Panc1 (cell line): Measurements from ENCODE around the gene RELB. TPM values are rescaled to one million over a fixed set of nuclear protein-coding genes. Genes with fewer than 3 reads are reported as not detected.

Source experiments
- ATAC-seq: fragments of 200-7000 bp; cut with Tn5 transposase; 2 replicates; pipeline ENCODE4 v1.9.1; 2020; ENCODE audit warnings: mild to moderate bottlenecking, moderate library complexity
- BruUV-seq: library from RNA; stranded (reverse); fragments of 400-500 nt; replicated peaks from 2 replicates; lab custom pipeline; 2021; lab: Mats Ljungman, UMichigan
- CTCF ChIA-PET: fragments of 300-600 bp; sonication (Branson Sonifier 250); formaldehyde crosslinking; loops from one replicate; lab custom pipeline; 2022; ENCODE audit warnings: antibody characterized with exemption; lab: Charles Lee
- POLR2A ChIA-PET: fragments of 300-600 bp; sonication (Branson Sonifier 250); formaldehyde crosslinking; loops from one replicate; lab custom pipeline; 2022; ENCODE audit warnings: antibody characterized with exemption; lab: Charles Lee
- DNase-seq: peaks from one replicate; pipeline ENCODE4 v3.0.0-alpha.2; 2010; ENCODE audit warnings: low read depth, low spot score
- H3K27ac ChIP-seq: 2 replicates; pipeline ENCODE4 v1.5.1; 2011; ENCODE audit warnings: mild to moderate bottlenecking, low read length, inconsistent platforms
- H3K27me3 ChIP-seq: fragments of 200-500 bp; sonication (Bioruptor generic); 2 replicates; pipeline ENCODE4 v1.6.0; 2014; ENCODE audit warnings: low read length, inconsistent platforms; ENCODE audit not compliant: control insufficient read depth, insufficient read depth
- H3K36me3 ChIP-seq: fragments of 200-500 bp; sonication (Bioruptor generic); 2 replicates; pipeline ENCODE4 v1.5.1; 2014; ENCODE audit warnings: inconsistent platforms, mild to moderate bottlenecking, low read length, moderate library complexity; ENCODE audit not compliant: control insufficient read depth, insufficient read depth
- H3K4me1 ChIP-seq: 2 replicates; pipeline ENCODE4 v1.5.1; 2011; ENCODE audit warnings: inconsistent platforms, mild to moderate bottlenecking, low read length, moderate library complexity; ENCODE audit not compliant: control insufficient read depth, insufficient read depth
- H3K4me3 ChIP-seq, 2 experiments: 2 replicates each; pipeline ENCODE4 v1.5.1; 2011 to 2012; ENCODE audit warnings: low read depth in 2 of 2, low read length in 2 of 2, mild to moderate bottlenecking in 2 of 2, inconsistent platforms in 1 of 2, moderate library complexity in 1 of 2
- H3K9me3 ChIP-seq: fragments of 200-500 bp; sonication (Bioruptor generic); 2 replicates; pipeline ENCODE4 v1.5.1; 2014; ENCODE audit warnings: low read depth, mild to moderate bottlenecking, inconsistent platforms, low read length, moderate library complexity; ENCODE audit not compliant: control insufficient read depth, insufficient read depth
- POLR2AphosphoS5 ChIP-seq: IDR thresholded peaks from 2 replicates; pipeline ENCODE4 v1.6.1; 2012; ENCODE audit warnings: mild to moderate bottlenecking, low read depth, low read length, moderate library complexity
- SIN3A ChIP-seq: IDR thresholded peaks from 2 replicates; pipeline ENCODE4 v1.6.1; 2012; ENCODE audit warnings: low read depth, mild to moderate bottlenecking, low read length, moderate library complexity, borderline replicate concordance; ENCODE audit not compliant: insufficient read depth
- TCF7L2 ChIP-seq: IDR thresholded peaks from 2 replicates; pipeline ENCODE4 v1.6.1; 2011; ENCODE audit warnings: mild to moderate bottlenecking, low read depth, low read length, inconsistent platforms
- in situ Hi-C: cut with HindIII; loops from 2 replicates; pipeline ENCODE4 v1.10.0; 2016; ENCODE audit warnings: low sequenced_read_pairs, low pct_unique_long_range_greater_than_20kb
- intact Hi-C: fragments of 100-400 bp; cut with micrococcal nuclease; formaldehyde crosslinking; loops from one replicate; pipeline ENCODE4 v1.10.0; 2022; ENCODE audit not compliant: unreplicated experiment
- total RNA-seq: library from RNA; stranded (reverse); gene quantifications from one replicate; pipeline ENCODE4 v1.2.1, GENCODE V29; 2021; ENCODE audit not compliant: unreplicated experiment
- TF ChIP-seq, protein P1 (sequence below): fragments of 450-650 bp; IDR thresholded peaks from 2 replicates; pipeline ENCODE4 v1.5.1; 2017; ENCODE audit warnings: mild to moderate bottlenecking
- TF ChIP-seq, protein P2 (sequence below), 2 experiments: IDR thresholded peaks; 2 replicates each; pipeline ENCODE4 v1.6.1; 2011 to 2012; ENCODE audit warnings: low read depth in 2 of 2, control low read depth in 1 of 2, low read length in 1 of 2, mild to moderate bottlenecking in 1 of 2, moderate library complexity in 1 of 2; ENCODE audit not compliant: insufficient read depth in 1 of 2

RELB gene
- total RNA-seq, 1 experiment from 2014 or later: 28.1 TPM

DNA sequence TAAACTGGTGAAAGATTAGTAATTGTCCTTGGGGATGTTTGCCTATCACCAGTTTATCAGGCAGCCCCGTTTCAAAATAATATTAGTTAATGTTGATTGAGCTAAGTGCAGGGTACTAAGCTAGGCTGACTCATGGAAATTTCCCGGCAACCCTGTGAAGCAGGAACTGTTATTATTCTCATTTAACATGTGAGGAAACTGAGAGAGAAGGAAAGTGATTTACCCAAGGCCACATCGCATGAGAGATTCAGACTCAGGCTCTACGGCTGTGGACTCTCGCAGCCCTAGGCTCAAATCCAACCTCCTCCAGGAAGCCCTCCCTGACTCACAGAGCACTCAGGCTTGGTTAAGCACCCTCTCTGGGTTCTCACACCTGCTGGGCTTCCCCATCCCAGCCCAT, 26.4 kb upstream of the RELB start:
- ATAC-seq (no peak), DNase-seq (no peak)
- in situ Hi-C loops: no loop called here
- no peaks in the 10 kb centered on the region for H3K9me3 ChIP-seq
- no peaks in the 10 kb centered on the region for H3K27me3 ChIP-seq
- POLR2A ChIA-PET: interaction anchor here (0.6 to 0.8 kb wide), 2 partner anchors 11 to 74 kb away, joined by 3 to 4 read pairs; no protein-coding TSS in a partner anchor
- H3K4me3 ChIP-seq: no peak overlapping the region
- CTCF ChIA-PET: no interaction called here
- TF ChIP-seq, protein P1, sequence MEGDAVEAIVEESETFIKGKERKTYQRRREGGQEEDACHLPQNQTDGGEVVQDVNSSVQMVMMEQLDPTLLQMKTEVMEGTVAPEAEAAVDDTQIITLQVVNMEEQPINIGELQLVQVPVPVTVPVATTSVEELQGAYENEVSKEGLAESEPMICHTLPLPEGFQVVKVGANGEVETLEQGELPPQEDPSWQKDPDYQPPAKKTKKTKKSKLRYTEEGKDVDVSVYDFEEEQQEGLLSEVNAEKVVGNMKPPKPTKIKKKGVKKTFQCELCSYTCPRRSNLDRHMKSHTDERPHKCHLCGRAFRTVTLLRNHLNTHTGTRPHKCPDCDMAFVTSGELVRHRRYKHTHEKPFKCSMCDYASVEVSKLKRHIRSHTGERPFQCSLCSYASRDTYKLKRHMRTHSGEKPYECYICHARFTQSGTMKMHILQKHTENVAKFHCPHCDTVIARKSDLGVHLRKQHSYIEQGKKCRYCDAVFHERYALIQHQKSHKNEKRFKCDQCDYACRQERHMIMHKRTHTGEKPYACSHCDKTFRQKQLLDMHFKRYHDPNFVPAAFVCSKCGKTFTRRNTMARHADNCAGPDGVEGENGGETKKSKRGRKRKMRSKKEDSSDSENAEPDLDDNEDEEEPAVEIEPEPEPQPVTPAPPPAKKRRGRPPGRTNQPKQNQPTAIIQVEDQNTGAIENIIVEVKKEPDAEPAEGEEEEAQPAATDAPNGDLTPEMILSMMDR: no peak
- TF ChIP-seq SIN3A: no peak
- intact Hi-C loops: no loop called here
- no peak overlapping the region for H3K27ac ChIP-seq
- no peaks in the 10 kb centered on the region; the same call in 1 of the 2 replicates for H3K36me3 ChIP-seq
- H3K4me1 ChIP-seq: no peaks in the 10 kb centered on the region
- no TSS peak for BruUV-seq

DNA sequence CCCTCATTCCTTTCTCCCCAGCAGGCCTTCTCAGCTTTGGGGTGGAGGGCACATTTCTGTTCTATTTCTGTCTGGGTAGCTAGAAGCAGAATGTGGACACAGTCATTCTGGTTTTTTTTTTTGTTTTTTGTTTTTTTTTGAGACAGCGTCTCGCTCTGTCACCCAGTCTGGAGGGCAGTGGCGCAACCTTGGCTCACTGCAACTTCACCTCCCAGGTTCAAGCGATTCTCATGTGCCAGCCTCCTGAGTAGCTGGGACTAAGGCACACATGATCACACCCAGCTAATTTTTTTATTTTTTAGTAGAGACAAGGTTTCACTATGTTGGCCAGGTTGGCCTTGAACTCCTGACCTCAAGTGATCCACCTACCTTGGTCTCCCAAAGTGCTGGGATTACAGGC, 25.8 kb upstream of the RELB start:
- intact Hi-C loops (no loop called here), in situ Hi-C loops (no loop called here)
- no peak overlapping the region for H3K27ac ChIP-seq
- ATAC-seq: no peak
- no peaks in the 10 kb centered on the region; the same call in 1 of the 2 replicates for H3K36me3 ChIP-seq
- BruUV-seq: no TSS peak
- H3K4me1 ChIP-seq: no peaks in the 10 kb centered on the region
- no peaks in the 10 kb centered on the region for H3K27me3 ChIP-seq
- no peak for DNase-seq
- H3K4me3 ChIP-seq: no peak overlapping the region
- TF ChIP-seq SIN3A: no peak
- TF ChIP-seq, protein P2, sequence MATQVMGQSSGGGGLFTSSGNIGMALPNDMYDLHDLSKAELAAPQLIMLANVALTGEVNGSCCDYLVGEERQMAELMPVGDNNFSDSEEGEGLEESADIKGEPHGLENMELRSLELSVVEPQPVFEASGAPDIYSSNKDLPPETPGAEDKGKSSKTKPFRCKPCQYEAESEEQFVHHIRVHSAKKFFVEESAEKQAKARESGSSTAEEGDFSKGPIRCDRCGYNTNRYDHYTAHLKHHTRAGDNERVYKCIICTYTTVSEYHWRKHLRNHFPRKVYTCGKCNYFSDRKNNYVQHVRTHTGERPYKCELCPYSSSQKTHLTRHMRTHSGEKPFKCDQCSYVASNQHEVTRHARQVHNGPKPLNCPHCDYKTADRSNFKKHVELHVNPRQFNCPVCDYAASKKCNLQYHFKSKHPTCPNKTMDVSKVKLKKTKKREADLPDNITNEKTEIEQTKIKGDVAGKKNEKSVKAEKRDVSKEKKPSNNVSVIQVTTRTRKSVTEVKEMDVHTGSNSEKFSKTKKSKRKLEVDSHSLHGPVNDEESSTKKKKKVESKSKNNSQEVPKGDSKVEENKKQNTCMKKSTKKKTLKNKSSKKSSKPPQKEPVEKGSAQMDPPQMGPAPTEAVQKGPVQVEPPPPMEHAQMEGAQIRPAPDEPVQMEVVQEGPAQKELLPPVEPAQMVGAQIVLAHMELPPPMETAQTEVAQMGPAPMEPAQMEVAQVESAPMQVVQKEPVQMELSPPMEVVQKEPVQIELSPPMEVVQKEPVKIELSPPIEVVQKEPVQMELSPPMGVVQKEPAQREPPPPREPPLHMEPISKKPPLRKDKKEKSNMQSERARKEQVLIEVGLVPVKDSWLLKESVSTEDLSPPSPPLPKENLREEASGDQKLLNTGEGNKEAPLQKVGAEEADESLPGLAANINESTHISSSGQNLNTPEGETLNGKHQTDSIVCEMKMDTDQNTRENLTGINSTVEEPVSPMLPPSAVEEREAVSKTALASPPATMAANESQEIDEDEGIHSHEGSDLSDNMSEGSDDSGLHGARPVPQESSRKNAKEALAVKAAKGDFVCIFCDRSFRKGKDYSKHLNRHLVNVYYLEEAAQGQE (IDR thresholded peaks at IDR 0.05; ENCODE audit: insufficient read depth in 1 of 2, low read depth in 2 of 2, low read length in 1 of 2): no peak
- no peak for TF ChIP-seq POLR2AphosphoS5
- TF ChIP-seq, protein P1: no peak
- no peak for TF ChIP-seq TCF7L2
- CTCF ChIA-PET: no interaction called here
- H3K9me3 ChIP-seq: no peaks in the 10 kb centered on the region
- POLR2A ChIA-PET: no interaction called here
